Fibroblast of lung (primary cell): ENCODE measurements around the gene LPP.

Experiments used
- EZH2 ChIP-seq: IDR thresholded peaks from 2 replicates; pipeline ENCODE4 v1.5.1; 2012; ENCODE audit warnings: low read length, control low read depth, mild to moderate bottlenecking; ENCODE audit errors: missing control alignments
- TF ChIP-seq, protein P1 (sequence below), 2 donors: IDR thresholded peaks in 1 of 2; conservative IDR thresholded peaks in 1 of 2; 1 replicate in 1 of 2; 2 replicates in 1 of 2; pipeline ENCODE4 v1.5.1; 2011 to 2012; ENCODE audit warnings: low read length in 2 of 2, control low read depth in 1 of 2, inconsistent platforms in 1 of 2, low read depth in 1 of 2, mild to moderate bottlenecking in 1 of 2

DNA sequence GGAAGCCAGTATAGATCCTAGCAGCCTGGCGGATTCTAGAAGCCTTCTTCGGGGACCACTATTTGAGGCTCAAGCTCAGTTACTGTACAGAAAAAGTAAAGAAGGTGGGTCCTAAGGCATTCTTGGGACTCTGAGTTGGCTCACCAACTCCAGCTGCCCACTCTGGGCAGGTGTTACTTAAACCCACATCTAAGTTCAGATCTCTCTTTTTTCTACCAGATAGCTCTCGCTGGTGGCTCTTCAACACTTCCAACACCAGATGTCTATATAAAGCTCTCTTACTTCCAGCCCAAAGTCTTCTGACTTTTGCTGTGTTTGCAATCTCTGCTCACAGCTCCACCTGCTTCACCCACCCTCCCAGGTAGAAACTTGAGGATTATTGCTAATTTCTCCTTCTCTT lies 785.0 kb downstream of the LPP start:
- TF ChIP-seq, protein P1, sequence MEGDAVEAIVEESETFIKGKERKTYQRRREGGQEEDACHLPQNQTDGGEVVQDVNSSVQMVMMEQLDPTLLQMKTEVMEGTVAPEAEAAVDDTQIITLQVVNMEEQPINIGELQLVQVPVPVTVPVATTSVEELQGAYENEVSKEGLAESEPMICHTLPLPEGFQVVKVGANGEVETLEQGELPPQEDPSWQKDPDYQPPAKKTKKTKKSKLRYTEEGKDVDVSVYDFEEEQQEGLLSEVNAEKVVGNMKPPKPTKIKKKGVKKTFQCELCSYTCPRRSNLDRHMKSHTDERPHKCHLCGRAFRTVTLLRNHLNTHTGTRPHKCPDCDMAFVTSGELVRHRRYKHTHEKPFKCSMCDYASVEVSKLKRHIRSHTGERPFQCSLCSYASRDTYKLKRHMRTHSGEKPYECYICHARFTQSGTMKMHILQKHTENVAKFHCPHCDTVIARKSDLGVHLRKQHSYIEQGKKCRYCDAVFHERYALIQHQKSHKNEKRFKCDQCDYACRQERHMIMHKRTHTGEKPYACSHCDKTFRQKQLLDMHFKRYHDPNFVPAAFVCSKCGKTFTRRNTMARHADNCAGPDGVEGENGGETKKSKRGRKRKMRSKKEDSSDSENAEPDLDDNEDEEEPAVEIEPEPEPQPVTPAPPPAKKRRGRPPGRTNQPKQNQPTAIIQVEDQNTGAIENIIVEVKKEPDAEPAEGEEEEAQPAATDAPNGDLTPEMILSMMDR (conservative IDR thresholded peaks at IDR 0.05 in 1 of 2, IDR thresholded peaks at IDR 0.05 in 1 of 2; ENCODE audit: low read depth in 1 of 2, low read length in 2 of 2) = no peak
- TF ChIP-seq EZH2 = no peak
